OCI-LY1 (cell line): ENCODE results near the gene EPHA2.

Source experiments
- CTCF ChIP-seq: fragments of 200-600 bp; sonication (generic), shearing (Covaris generic); IDR thresholded peaks from 2 replicates; pipeline ENCODE4 v1.5.1; 2017; ENCODE audit warnings: mild to moderate bottlenecking, antibody characterized with exemption, low read length, moderate library complexity, mixed read lengths
- EZH2 ChIP-seq: fragments of 200-600 bp; sonication (generic), shearing (Covaris generic); IDR thresholded peaks from 2 replicates; pipeline ENCODE4 v1.8.0; 2017; ENCODE audit warnings: borderline replicate concordance, mixed run types, mild to moderate bottlenecking, antibody characterized with exemption, low read length, moderate library complexity, mixed read lengths

DNA sequence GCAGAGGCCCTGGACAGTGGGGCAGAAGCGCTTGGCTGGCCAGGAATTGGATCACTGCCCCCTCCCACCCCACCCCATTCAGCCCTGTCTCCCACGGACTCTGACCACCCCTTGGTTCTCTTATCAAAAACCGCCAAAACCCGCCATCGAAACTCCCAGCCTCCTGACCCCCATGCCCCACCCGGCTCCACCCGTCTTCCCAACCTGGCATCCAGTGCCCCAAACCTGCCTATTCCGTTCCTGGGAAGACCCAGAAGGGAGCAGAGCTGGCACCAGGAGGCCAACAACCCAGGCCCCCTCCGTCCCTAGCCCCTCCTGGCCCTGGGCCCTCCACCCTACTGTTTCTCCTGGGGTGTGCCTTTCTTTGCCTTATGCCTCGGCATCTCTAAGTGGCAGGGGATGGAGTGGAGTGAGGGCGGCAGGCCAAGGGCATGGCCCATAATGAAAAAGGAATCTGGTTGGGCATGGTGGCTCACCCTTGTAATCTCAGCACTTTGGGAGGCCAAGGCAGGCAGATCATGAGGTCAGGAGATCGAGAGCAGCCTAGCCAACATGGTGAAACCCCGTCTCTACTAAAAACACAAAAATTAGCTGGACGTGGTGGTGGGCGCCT is 16.5 kb upstream of the EPHA2 start:
- TF ChIP-seq CTCF, result no peak
- TF ChIP-seq EZH2, result no peak
